Endothelial cell of umbilical vein (primary cell): ENCODE data around the gene IGSF9B.

Experiments used
- CTCF ChIP-seq, 2 donors: IDR thresholded peaks; 1 replicate in 1 of 2; 2 replicates in 1 of 2; pipeline ENCODE4 v1.5.1; 2011; ENCODE audit warnings: low read length in 2 of 2, mild to moderate bottlenecking in 2 of 2, moderate library complexity in 2 of 2, control low read depth in 1 of 2, inconsistent platforms in 1 of 2, low read depth in 1 of 2; ENCODE audit not compliant: insufficient read depth in 1 of 2; ENCODE audit errors: extremely low read depth in 1 of 2
- MYC ChIP-seq: IDR thresholded peaks from one replicate; pipeline ENCODE4 v1.6.1; 2011; ENCODE audit warnings: mild to moderate bottlenecking, low read depth, low read length
- POLR2A ChIP-seq: IDR thresholded peaks from 2 replicates; pipeline ENCODE4 v1.6.1; 2012; ENCODE audit warnings: low read depth, mild to moderate bottlenecking, control low read depth, low read length
- POLR2AphosphoS5 ChIP-seq: IDR thresholded peaks from 2 replicates; pipeline ENCODE4 v1.6.1; 2012; ENCODE audit warnings: low read depth, mild to moderate bottlenecking, control low read depth, low read length, moderate library complexity; ENCODE audit not compliant: insufficient read depth

- TF ChIP-seq CTCF (IDR thresholded peaks at IDR 0.05; ENCODE audit: extremely low read depth in 1 of 2, insufficient read depth in 1 of 2, low read depth in 1 of 2, low read length in 2 of 2) = no peak
- TF ChIP-seq POLR2AphosphoS5 = no peak
- no peak for TF ChIP-seq POLR2A
- TF ChIP-seq MYC = no peak
Measured at GRCh38 chr11:133948711-133949110, 8.1 kb downstream of the IGSF9B start.
